HG03280 (cell line): Measurements from ENCODE around the gene RAG1.

ENCODE experiments used
- ATAC-seq: cut with Tn5 transposase; IDR thresholded peaks from one replicate; pipeline ENCODE4 v1.9.1; 2021; ENCODE audit warnings: mild to moderate bottlenecking, moderate library complexity; ENCODE audit not compliant: unreplicated experiment

RAG1 gene

DNA sequence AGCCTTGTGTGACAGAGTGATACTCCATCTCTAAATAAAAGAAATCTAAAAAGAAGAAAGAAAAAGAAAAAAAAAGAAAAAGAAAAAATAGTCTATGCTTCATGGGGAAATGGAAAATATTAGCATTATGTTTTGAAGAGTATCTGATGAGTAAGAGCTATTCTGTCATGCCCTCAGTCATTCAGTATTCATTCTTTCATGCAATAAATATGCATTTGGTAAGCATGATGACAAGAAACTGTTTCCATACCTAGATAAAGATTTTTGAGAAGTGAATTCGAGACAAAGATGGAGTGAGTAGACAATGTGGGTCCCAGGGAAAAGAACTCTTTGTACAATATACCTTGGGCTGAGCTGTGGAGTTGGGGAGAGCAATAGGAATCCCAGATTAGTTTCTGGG is 20.3 kb downstream of the RAG1 start:
- no peak for ATAC-seq

DNA sequence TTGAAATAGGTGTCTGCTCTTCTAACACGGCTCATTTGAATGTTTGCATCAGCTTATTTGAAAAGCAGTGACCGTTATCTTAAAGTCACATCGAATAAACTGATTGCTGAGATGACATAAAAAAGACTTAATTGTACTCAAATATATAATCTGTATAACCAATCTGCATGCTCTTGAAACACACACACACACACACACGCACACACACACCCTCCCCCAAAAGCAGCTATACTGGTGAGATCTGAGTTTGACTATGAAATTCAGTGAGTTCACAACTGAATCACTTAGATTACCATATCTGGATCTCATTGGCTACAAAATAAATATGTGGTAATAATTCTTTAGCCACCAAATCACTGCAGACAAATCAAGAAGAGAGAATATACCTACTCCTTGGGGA is 22.7 kb downstream of the RAG1 start:
- ATAC-seq: no peak

DNA sequence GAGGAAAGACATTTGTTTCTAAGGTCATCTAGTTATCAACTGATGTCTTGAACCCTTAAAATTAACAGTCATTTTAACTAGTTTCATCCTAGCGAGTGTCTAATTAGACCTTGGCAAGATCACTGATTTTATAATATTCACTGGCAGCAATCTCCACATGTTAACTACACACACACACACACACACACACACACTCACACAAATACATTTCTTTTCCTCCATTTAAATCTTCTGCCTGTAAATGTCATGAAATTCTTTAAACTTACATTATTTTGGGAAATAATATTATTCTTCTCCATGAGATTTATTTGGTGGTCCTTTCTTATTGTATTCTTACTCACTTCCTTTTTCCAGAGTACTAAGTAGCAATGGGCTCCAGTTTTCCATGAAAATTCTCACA is 23.6 kb downstream of the RAG1 start:
- ATAC-seq: no peak

GRCh38 chr11:36594316-36594989 is 26.6 kb downstream of the RAG1 start, which contains the start of gene IFTAP:
TSS of gene IFTAP (plus strand) at chr11:36594502. CDS start at chr11:36610104, 15,602 bp downstream.
- ATAC-seq: peak; percentile 68

DNA sequence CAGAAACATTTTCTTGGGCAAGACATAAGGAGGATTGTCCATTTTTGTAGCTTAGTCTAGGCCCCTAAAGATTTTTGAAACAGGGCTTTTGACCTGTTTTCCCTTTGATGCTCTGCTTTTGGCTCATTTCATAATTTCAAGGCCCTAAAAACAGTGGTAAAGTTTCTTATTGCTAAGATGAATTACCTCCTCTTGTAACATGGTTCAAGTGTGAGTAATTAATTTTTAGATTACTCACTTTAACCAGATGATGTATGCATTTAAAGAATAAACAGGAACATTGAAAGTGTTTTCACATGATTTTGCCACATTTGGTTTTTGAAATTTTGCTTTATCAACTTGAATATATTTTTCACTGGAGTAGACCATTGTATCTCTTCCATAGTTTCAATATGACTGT is 29.1 kb downstream of the RAG1 start:
- ATAC-seq: no peak

- no peak for ATAC-seq
These were observed 30.2 kb downstream of the RAG1 start, which contains the start of gene RAG2 for GRCh38 chr11:36598051-36598450. TSS of gene RAG2 (minus strand) at chr11:36598236. CDS start at chr11:36594168, 4,068 bp downstream.

GRCh38 chr11:36600180-36600579 is 32.4 kb downstream of the RAG1 start:
- ATAC-seq: no peak

DNA sequence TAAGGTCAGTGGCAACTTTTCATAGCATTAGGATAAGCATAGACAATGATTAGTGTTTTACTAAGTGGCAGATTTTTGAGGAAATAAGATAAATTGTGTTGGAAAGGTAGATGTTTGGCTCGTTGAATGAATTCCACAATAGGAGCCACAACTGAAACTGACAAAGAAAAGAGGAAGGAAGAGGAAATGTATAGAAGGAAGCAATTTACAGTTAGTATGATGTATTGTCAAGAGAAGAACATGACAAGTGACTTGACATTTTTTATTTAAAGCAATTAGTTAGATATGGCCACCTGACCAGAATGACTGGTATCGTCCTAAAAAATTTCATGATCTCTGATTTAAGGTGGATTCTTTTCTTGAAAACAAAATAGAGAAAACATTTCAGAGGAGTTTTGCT is 33.3 kb downstream of the RAG1 start:
- ATAC-seq: no peak

- ATAC-seq: no peak
These were observed 34.3 kb downstream of the RAG1 start for GRCh38 chr11:36602135-36602534.

GRCh38 chr11:36605221-36606216 is 37.7 kb downstream of the RAG1 start:
- ATAC-seq: peak; percentile 56

DNA sequence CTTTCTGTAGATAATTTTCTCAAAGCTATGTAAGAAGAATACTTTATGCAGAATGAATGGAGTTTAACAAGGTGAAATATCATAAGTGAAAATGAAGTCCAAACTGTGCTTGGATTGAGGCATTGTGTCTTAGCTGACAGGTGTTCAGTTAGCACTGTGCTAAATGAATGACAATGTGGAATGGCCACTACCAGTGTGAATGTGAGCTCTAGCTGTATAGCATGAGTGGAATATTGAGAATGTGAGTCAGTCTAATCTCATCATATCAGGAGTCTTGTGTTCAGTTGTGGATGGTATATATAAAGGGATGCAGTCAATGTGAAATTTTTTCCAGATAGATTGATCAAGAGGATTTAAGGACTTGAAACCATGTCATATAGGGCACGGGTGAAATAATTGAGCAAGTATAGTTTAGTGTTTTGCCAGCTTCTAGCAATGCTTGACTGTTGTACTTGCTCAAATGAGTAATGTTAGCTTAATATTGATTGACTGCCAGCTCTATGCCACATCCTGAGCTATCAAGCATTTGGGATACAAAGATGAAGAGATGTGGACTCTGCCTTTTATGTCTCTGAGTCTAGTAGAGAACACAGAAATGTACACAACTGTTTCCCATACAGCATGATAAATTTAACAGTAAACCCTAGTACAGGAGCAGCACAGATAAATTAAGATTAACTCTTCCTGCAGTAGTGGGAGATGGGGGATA is 40.8 kb downstream of the RAG1 start:
- no peak for ATAC-seq

DNA sequence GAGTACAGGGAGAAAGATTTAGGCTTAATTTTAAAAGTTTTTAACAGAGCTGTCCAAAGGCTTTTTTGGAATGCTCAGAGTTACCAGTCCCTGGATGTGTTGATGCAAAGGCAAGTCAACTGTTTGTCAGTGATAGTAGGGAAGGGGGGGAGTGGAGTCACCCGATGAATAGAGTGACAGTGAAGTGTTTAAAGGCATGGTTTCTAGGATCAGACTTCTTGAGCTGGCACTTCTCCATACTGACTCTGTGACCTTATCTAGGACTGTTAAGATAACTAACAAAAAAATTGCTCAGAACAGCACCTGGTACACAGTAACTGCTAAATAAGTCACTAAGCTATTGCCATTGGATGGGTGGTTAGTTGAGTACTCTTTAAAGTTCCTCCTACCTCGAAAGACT is 41.6 kb downstream of the RAG1 start:
- ATAC-seq: no peak

DNA sequence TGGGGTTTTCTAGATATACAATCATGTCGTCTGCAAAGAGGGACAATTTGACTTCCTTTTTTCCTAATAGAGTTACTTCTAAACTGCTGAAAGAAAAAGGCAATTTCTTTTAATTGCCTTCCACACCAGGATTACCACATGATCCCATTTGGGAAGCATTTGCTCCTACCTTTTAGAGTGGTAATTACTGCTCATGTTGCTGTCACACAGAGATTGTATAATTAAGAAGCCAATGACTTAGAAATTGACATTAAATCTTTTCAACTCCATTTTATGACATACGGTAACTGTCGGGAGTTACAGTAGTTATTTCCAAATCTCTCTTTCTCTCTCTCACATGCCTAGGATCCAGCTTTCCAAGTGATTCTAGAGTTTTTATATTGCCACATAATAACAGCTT is 48.0 kb downstream of the RAG1 start:
- no peak for ATAC-seq

DNA sequence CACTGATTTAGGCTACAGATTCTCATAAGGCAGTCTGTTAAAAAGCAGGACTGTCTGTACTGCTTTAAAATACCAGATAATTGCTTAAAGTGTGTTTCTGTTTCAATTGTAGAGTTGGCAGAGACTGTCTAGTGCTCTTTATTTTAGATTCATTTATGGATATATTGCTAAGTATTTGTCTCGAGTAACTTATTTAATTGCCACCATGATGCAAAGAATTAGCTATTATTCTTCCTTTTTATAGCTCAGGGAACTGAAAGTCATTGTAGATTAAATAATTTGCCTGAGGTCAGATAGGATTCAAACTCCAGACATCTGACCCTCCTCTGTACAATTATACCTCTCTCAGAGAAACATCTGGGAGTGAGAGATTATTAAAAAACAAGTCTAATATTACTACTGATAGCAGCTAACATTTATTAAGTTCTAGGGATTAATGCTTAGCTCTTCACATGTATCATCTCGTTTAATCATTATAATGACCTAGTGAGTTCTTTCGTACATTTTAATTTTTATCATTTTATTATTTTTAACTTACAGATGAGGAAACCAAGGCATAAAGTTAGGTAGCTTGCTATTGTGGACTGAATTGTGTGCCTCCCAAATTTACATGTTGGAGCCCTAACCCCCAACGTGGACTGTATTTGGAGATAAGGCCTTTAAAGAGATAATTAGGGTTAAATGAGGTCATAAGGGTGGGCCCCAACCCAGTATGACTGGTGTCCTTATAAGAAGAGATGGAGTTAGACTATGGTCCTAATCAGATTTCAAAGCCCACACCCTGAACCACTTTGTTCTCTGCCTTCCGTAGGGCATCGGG is 49.9 kb downstream of the RAG1 start:
- no peak for ATAC-seq

DNA sequence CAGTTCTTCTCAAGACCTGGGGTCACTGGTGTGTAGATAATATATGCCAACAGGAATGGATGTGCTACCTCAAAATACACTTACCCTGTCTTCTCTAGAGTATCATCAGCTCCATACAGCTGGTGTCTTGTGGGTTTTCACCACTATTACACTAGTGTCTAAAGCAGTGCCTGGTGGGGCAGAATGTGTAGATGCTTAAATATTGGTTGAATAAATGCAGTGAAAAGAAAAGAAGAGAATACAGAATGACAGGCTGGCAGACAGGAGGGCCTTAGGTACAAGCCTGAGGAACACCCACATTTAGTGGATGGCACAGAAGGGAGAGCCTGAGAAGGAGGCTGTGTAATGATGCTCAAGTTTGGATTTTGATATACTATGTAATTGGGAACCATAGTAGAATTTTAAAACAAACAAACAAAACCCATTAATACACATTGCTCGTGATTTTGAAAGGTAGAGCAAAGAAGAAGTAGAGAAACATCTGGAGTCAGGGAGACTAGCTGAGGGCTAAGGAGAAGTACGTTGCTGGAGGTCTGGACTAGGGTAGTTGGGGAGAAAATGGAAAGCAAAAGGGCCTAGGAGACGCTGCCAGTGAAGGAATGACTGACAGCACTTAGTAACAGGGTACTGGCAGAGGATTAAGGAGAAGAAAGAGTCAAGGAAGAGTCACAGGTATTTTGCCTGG is 50.7 kb downstream of the RAG1 start:
- ATAC-seq: no peak

- ATAC-seq: no peak
These were observed 51.7 kb downstream of the RAG1 start for GRCh38 chr11:36619502-36619901.

GRCh38 chr11:36620246-36620645 is 52.4 kb downstream of the RAG1 start:
- ATAC-seq: no peak

GRCh38 chr11:36622431-36623136 is 54.8 kb downstream of the RAG1 start:
- ATAC-seq: peak; percentile 66

GRCh38 chr11:36623494-36623893 is 55.7 kb downstream of the RAG1 start:
- ATAC-seq: no peak
